GM15510 (cell line): Measurements from ENCODE around the gene TMTC1.

ENCODE experiments used
- POLR2A ChIP-seq: IDR thresholded peaks from 3 replicates; pipeline ENCODE4 v1.6.1; 2011; ENCODE audit warnings: borderline replicate concordance; ENCODE audit not compliant: insufficient read length; ENCODE audit errors: extremely low read depth

The TMTC1 gene

GRCh38 chr12:29552324-29552927 is 231.3 kb downstream of the TMTC1 start:
- no peak for TF ChIP-seq POLR2A

- no peak for TF ChIP-seq POLR2A
These were observed 231.9 kb downstream of the TMTC1 start for GRCh38 chr12:29551812-29552211.

- no peak for TF ChIP-seq POLR2A
These were observed 235.9 kb downstream of the TMTC1 start for GRCh38 chr12:29547864-29548263.

GRCh38 chr12:29547151-29547632 is 236.6 kb downstream of the TMTC1 start:
- no peak for TF ChIP-seq POLR2A

GRCh38 chr12:29546000-29546399 is 237.7 kb downstream of the TMTC1 start:
- TF ChIP-seq POLR2A, result no peak

- TF ChIP-seq POLR2A, result no peak
These were observed 238.7 kb downstream of the TMTC1 start for GRCh38 chr12:29545102-29545467.

GRCh38 chr12:29544428-29545101 is 239.2 kb downstream of the TMTC1 start:
- TF ChIP-seq POLR2A, result no peak

GRCh38 chr12:29543036-29543435 is 240.7 kb downstream of the TMTC1 start:
- TF ChIP-seq POLR2A, result no peak

GRCh38 chr12:29537298-29537697 is 246.4 kb downstream of the TMTC1 start:
- TF ChIP-seq POLR2A, result no peak

GRCh38 chr12:29534935-29535334 is 248.8 kb downstream of the TMTC1 start:
- TF ChIP-seq POLR2A, result no peak

GRCh38 chr12:29533815-29534489 is 249.8 kb downstream of the TMTC1 start:
- TF ChIP-seq POLR2A, result no peak

GRCh38 chr12:29531471-29531870 is 252.3 kb downstream of the TMTC1 start:
- no peak for TF ChIP-seq POLR2A

GRCh38 chr12:29530436-29530835 is 253.3 kb downstream of the TMTC1 start:
- no peak for TF ChIP-seq POLR2A

GRCh38 chr12:29528161-29528560 is 255.6 kb downstream of the TMTC1 start:
- no peak for TF ChIP-seq POLR2A

- TF ChIP-seq POLR2A, result no peak
These were observed 261.8 kb downstream of the TMTC1 start for GRCh38 chr12:29521951-29522350.
